C4-2B (cell line): ENCODE measurements around the gene COASY.

Experiments
- CTCF ChIP-seq: fragments of 450-650 bp; conservative IDR thresholded peaks from 2 replicates; pipeline ENCODE4 v1.5.1; 2017; ENCODE audit warnings: mild to moderate bottlenecking
- ZFX ChIP-seq: fragments of 450-650 bp; IDR thresholded peaks from 2 replicates; pipeline ENCODE4 v1.6.1; 2017

GRCh38 chr17:42608305-42609181 lies 46.6 kb downstream of the COASY start:
- TF ChIP-seq CTCF (no peak), ZFX (no peak)
